Measurements from ENCODE around the gene ADGRG6. TPM values are rescaled to one million over a fixed set of nuclear protein-coding genes. Genes with fewer than 3 reads are reported as not detected.

The ADGRG6 gene
- total RNA-seq, 1 experiment from 2014 or later, result 2.5 TPM

DNA sequence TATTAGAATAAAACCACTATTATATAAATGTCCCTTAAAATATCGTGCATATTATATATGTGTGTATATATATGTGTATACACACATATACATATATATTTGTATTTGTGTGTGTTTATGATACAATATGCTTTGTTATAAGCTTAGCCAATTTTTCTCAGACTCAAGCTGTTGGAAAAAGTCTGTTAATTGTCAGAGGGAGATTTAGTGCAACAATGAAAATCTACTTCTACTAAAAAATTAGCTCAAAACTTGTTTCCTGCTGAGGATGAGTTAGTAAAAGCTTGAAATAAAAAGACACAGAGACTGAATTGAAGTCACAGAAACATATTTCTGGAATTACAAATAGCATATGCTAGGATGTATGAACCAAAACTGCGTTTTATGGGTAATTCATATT is 79.4 kb downstream of the ADGRG6 start:
- H2BK15ac ChIP-seq (ENCODE audit: low read depth, low read length), result no peak overlapping the region
- no peaks in the 10 kb centered on the region for H4K20me1 ChIP-seq (ENCODE audit: control insufficient read depth, insufficient read depth, insufficient read length)
- no peak overlapping the region for H3K9ac ChIP-seq (ENCODE audit: extremely low read depth, insufficient read length, low read length)
- TF ChIP-seq, protein P1, sequence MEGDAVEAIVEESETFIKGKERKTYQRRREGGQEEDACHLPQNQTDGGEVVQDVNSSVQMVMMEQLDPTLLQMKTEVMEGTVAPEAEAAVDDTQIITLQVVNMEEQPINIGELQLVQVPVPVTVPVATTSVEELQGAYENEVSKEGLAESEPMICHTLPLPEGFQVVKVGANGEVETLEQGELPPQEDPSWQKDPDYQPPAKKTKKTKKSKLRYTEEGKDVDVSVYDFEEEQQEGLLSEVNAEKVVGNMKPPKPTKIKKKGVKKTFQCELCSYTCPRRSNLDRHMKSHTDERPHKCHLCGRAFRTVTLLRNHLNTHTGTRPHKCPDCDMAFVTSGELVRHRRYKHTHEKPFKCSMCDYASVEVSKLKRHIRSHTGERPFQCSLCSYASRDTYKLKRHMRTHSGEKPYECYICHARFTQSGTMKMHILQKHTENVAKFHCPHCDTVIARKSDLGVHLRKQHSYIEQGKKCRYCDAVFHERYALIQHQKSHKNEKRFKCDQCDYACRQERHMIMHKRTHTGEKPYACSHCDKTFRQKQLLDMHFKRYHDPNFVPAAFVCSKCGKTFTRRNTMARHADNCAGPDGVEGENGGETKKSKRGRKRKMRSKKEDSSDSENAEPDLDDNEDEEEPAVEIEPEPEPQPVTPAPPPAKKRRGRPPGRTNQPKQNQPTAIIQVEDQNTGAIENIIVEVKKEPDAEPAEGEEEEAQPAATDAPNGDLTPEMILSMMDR (conservative IDR thresholded peaks at IDR 0.05), result no peak
- H3K27me3 ChIP-seq (ENCODE audit: insufficient read depth, low read length), result no peaks in the 10 kb centered on the region
- no peak overlapping the region for H4K5ac ChIP-seq (ENCODE audit: insufficient read length, low read depth, low read length)
- Mint-ChIP-seq H3K27me3 (ENCODE audit: low read depth) (no peaks in the 10 kb centered on the region), H3K27ac (no peak overlapping the region), H3K36me3 (ENCODE audit: insufficient read depth in 1 of 3, low read depth in 3 of 3) (no peaks in the 10 kb centered on the region; a peak in 1 of 7 replicates), H3K4me3 (no peak overlapping the region), H3K9me3 (no peaks in the 10 kb centered on the region), H3K4me1 (peaks cover 17 to 19% of the 10 kb centered on the region in 2 experiments)
- no peak overlapping the region for H4K91ac ChIP-seq (ENCODE audit: insufficient read length, low read depth, low read length)
- no peak for DNase-seq
- H2BK20ac ChIP-seq (ENCODE audit: low read depth, low read length, poor library complexity, severe bottlenecking), result no peak overlapping the region
- no peak overlapping the region for H3K56ac ChIP-seq (ENCODE audit: insufficient read length, low read depth, low read length)
- no peak overlapping the region for H3K14ac ChIP-seq (ENCODE audit: insufficient read depth, low read length)
- H3K4me2 ChIP-seq (ENCODE audit: insufficient read depth, insufficient read length, low read length), result no peak overlapping the region
- H2BK120ac ChIP-seq (ENCODE audit: low read depth, low read length, poor library complexity, severe bottlenecking), result no peak overlapping the region
- H2AFZ ChIP-seq (ENCODE audit: low read length), result no peak overlapping the region
- H2BK12ac ChIP-seq (ENCODE audit: insufficient read length, low read depth, low read length), result no peak overlapping the region
- no peak overlapping the region for H3K27ac ChIP-seq (ENCODE audit: insufficient read length, low read depth, low read length)
- H4K8ac ChIP-seq (replicated peaks; ENCODE audit: insufficient read length, low read depth, low read length), result no peak overlapping the region
- no peak overlapping the region for H2AK5ac ChIP-seq (ENCODE audit: insufficient read length, low read length)
- no CpG with 5 or more reads among the region's 2 CpGs for WGBS (ENCODE audit: extremely low coverage, insufficient read length, low lambda C conversion rate)
- no peaks in the 10 kb centered on the region for H3K79me2 ChIP-seq (ENCODE audit: insufficient read depth, low read length)
- no peak overlapping the region for H2BK5ac ChIP-seq (ENCODE audit: insufficient read length, low read length)
- H3K9me3 ChIP-seq (ENCODE audit: control insufficient read depth, low read depth, low read length), result no peaks in the 10 kb centered on the region
- no peak overlapping the region for H3K23ac ChIP-seq (ENCODE audit: insufficient read length, low read depth, low read length)
- no peak overlapping the region for H3K18ac ChIP-seq (ENCODE audit: insufficient read length, low read depth, low read length)
- H3K4ac ChIP-seq (ENCODE audit: low read depth, low read length), result no peak overlapping the region
- H3K79me1 ChIP-seq (ENCODE audit: insufficient read depth, low read depth, low read length, poor library complexity, severe bottlenecking), result no peaks in the 10 kb centered on the region
- no peak overlapping the region for H3T11ph ChIP-seq (ENCODE audit: low read length)
- H3K4me1 ChIP-seq (ENCODE audit: insufficient read depth, low read length), result no peaks in the 10 kb centered on the region; the same call in 1 of the 2 replicates
- H3K23me2 ChIP-seq (ENCODE audit: insufficient read length, low read depth, low read length, poor library complexity, severe bottlenecking), result no peaks in the 10 kb centered on the region
